DOHH2 (cell line): ENCODE data around the gene TRPM3.

Experiments used
- H3F3A ChIP-seq: fragments of 200-600 bp; sonication (generic), shearing (Covaris generic); 2 replicates; pipeline ENCODE4 v1.6.0; 2016; ENCODE audit warnings: antibody characterized with exemption, mild to moderate bottlenecking; ENCODE audit not compliant: control insufficient read depth, insufficient read depth
- H3K27ac ChIP-seq: fragments of 200-600 bp; sonication (generic); 2 replicates; pipeline ENCODE4 v1.5.1; 2014; ENCODE audit warnings: low read depth, mild to moderate bottlenecking, low read length, moderate library complexity
- H3K27me3 ChIP-seq: fragments of 200-600 bp; sonication (generic); 2 replicates; pipeline ENCODE4 v1.6.1; 2014; ENCODE audit warnings: mild to moderate bottlenecking, low read length, mixed read lengths; ENCODE audit not compliant: control insufficient read depth
- H3K36me3 ChIP-seq: fragments of 200-600 bp; sonication (generic); 2 replicates; pipeline ENCODE4 v1.6.1; 2014; ENCODE audit warnings: mild to moderate bottlenecking, low read length, moderate library complexity, mixed read lengths; ENCODE audit not compliant: control insufficient read depth
- H3K4me1 ChIP-seq: fragments of 200-600 bp; sonication (generic); 2 replicates; pipeline ENCODE4 v1.6.1; 2014; ENCODE audit warnings: mild to moderate bottlenecking, low read length, mixed read lengths; ENCODE audit not compliant: control insufficient read depth
- H3K4me2 ChIP-seq: fragments of 200-600 bp; sonication (generic); 2 replicates; pipeline ENCODE4 v1.6.0; 2014; ENCODE audit warnings: mild to moderate bottlenecking, low read length, moderate library complexity
- H3K4me3 ChIP-seq: fragments of 200-600 bp; sonication (generic); 2 replicates; pipeline ENCODE4 v1.5.1; 2014; ENCODE audit warnings: mild to moderate bottlenecking, low read length, mixed read lengths
- H3K79me2 ChIP-seq: fragments of 200-600 bp; sonication (generic); 2 replicates; pipeline ENCODE4 v1.6.1; 2014; ENCODE audit warnings: mild to moderate bottlenecking, low read length, mixed read lengths; ENCODE audit not compliant: control insufficient read depth
- H3K9me2 ChIP-seq: fragments of 200-600 bp; sonication (generic); replicated peaks from 2 replicates; pipeline ENCODE4 v1.6.1; 2014; ENCODE audit warnings: mild to moderate bottlenecking, low read length, mixed read lengths; ENCODE audit not compliant: control insufficient read depth
- H3K9me3 ChIP-seq: fragments of 200-600 bp; sonication (generic); 2 replicates; pipeline ENCODE4 v1.6.1; 2014; ENCODE audit warnings: antibody characterized with exemption, low read length, mixed read lengths; ENCODE audit not compliant: control insufficient read depth, insufficient read depth
- H4K20me1 ChIP-seq: fragments of 200-600 bp; sonication (generic); 2 replicates; pipeline ENCODE4 v1.6.0; 2014; ENCODE audit warnings: low read depth, mild to moderate bottlenecking, antibody characterized with exemption, low read length, moderate library complexity; ENCODE audit not compliant: control insufficient read depth, insufficient read depth
- CTCF ChIP-seq: fragments of 200-600 bp; sonication (generic); IDR thresholded peaks from one replicate; pipeline ENCODE4 v1.5.1; 2014; ENCODE audit warnings: antibody characterized with exemption, mild to moderate bottlenecking, low read depth, low read length; ENCODE audit not compliant: poor library complexity, severe bottlenecking
- EZH2phosphoT487 ChIP-seq: fragments of 200-600 bp; sonication (generic); IDR thresholded peaks from 2 replicates; pipeline ENCODE4 v1.6.1; 2017; ENCODE audit warnings: borderline replicate concordance, mild to moderate bottlenecking, antibody characterized with exemption, low read length, moderate library complexity, mixed read lengths

TRPM3 gene

GRCh38 chr9:70479880-70480291 is 641.5 kb downstream of the TRPM3 start:
- Histone ChIP-seq H3K9me3 (no peaks in the 10 kb centered on the region), H3K27ac (no peak overlapping the region), H3F3A (no peaks in the 10 kb centered on the region), H3K27me3 (peaks cover 10% of the 10 kb centered on the region; the same call in 1 of the 2 replicates), H3K79me2 (no peaks in the 10 kb centered on the region), H3K9me2 (no peaks in the 10 kb centered on the region), H3K36me3 (no peaks in the 10 kb centered on the region), H3K4me3 (no peak overlapping the region), H3K4me2 (no peak overlapping the region), H3K4me1 (no peaks in the 10 kb centered on the region), H4K20me1 (no peaks in the 10 kb centered on the region)
- TF ChIP-seq EZH2phosphoT487 (no peak), CTCF (no peak)
